ENCODE measurements around the gene CDHR4. TPM values are rescaled to one million over a fixed set of nuclear protein-coding genes. Genes with fewer than 3 reads are reported as not detected.

The CDHR4 gene
- total RNA-seq (2014; rRNA removed), result not detected in 2 replicates
- Bru-seq, nascent RNA, result percentile 19 among the genes with signal in this experiment
- percentile 51 among the genes with signal in this experiment for BruChase-seq, experiment 1, labeled RNA remaining after a 6-hour chase
- percentile 27 among the genes with signal in this experiment for BruChase-seq, experiment 2, labeled RNA remaining after a 2-hour chase
- long read RNA-seq, result 0 reads

- intact Hi-C loops (cut with micrococcal nuclease), result no loop called here
- Histone ChIP-seq H3K4me1 (ENCODE audit: insufficient read depth, low read length) (peaks cover 20% of the 10 kb centered on the region), H3K79me2 (ENCODE audit: low read length) (no peaks in the 10 kb centered on the region), H4K20me1 (ENCODE audit: low read length) (no peaks in the 10 kb centered on the region), H3K9me3 (ENCODE audit: low read length) (no peaks in the 10 kb centered on the region), H3K4me3 (ENCODE audit: low read length) (no peak within 1 kb of the TSS), H3K27ac (ENCODE audit: low read length) (peak within 1 kb of the TSS; percentile 7; the same call in 1 of the 2 replicates), H3F3A (ENCODE audit: low read length, unreplicated experiment) (no peaks in the 10 kb centered on the region), H3K36me3 (ENCODE audit: low read depth, low read length) (no peaks in the 10 kb centered on the region), H3K27me3 (ENCODE audit: low read length) (no peaks in the 10 kb centered on the region), H3K9me2 (replicated peaks; ENCODE audit: low read length) (no peaks in the 10 kb centered on the region), H2AFZ (ENCODE audit: low read length) (0 out of 2 replicates have a peak within 1 kb of the TSS, but pooled peaks have one; percentile 21), H3K9ac (ENCODE audit: low read length) (no peak within 1 kb of the TSS), H3K4me2 (ENCODE audit: low read length) (0 out of 2 replicates have a peak within 1 kb of the TSS, but pooled peaks have one; percentile 18)
- no TSS peak for BruUV-seq (replicated peaks)
- TF ChIP-seq EZH2phosphoT487 (IDR thresholded peaks at IDR 0.05; ENCODE audit: borderline replicate concordance, low read length) (no peak), EZH2 (IDR thresholded peaks at IDR 0.05; ENCODE audit: low read length, unreplicated experiment) (no peak), CTCF (conservative IDR thresholded peaks at IDR 0.05; ENCODE audit: low read depth, low read length) (no peak)
- DNase-seq (peak; percentile 83), ATAC-seq (peak; percentile 49)
- POLR2A ChIA-PET (ENCODE audit: unreplicated experiment), result interaction anchor here (0.5 to 0.6 kb wide), 2 partner anchors 26 to 83 kb away, joined by 3 to 17 read pairs; no protein-coding TSS in a partner anchor
- CTCF ChIA-PET, result interaction anchor here (0.5 to 0.8 kb wide), 2 partner anchors 106 to 110 kb away, joined by 3 to 5 read pairs; no protein-coding TSS in a partner anchor
Measured at GRCh38 chr3:49799761-49800160, at the start of gene CDHR4. Gene CDHR4, minus strand, starts transcription at chr3:49799873. Its CDS starts 61 bp downstream, at chr3:49799812.

- no peaks in the 10 kb centered on the region for H4K20me1 ChIP-seq (ENCODE audit: low read length)
- TF ChIP-seq EZH2 (IDR thresholded peaks at IDR 0.05; ENCODE audit: low read length, unreplicated experiment) (no peak), CTCF (conservative IDR thresholded peaks at IDR 0.05; ENCODE audit: low read depth, low read length) (no peak), EZH2phosphoT487 (IDR thresholded peaks at IDR 0.05; ENCODE audit: borderline replicate concordance, low read length) (no peak)
- H3K27ac ChIP-seq (ENCODE audit: low read length), result no peak overlapping the region
- H3K27me3 ChIP-seq (ENCODE audit: low read length), result no peaks in the 10 kb centered on the region
- H3K9ac ChIP-seq (ENCODE audit: low read length), result no peak overlapping the region
- H3K36me3 ChIP-seq (ENCODE audit: low read depth, low read length), result peaks cover 36% of the 10 kb centered on the region
- no peaks in the 10 kb centered on the region for H3K79me2 ChIP-seq (ENCODE audit: low read length)
- intact Hi-C loops (cut with micrococcal nuclease), result no loop called here
- H2AFZ ChIP-seq (ENCODE audit: low read length), result no peak overlapping the region
- H3K4me1 ChIP-seq (ENCODE audit: insufficient read depth, low read length), result peaks cover 4% of the 10 kb centered on the region; the same call in 1 of the 2 replicates
- ChIA-PET CTCF (no interaction called here), POLR2A (ENCODE audit: unreplicated experiment) (interaction anchor here (0.7 kb wide), 1 partner anchor 35 kb away, joined by 5 read pairs; no protein-coding TSS in a partner anchor)
- H3K4me3 ChIP-seq (ENCODE audit: low read length), result no peak overlapping the region
- H3K4me2 ChIP-seq (ENCODE audit: low read length), result no peak overlapping the region
- ATAC-seq, result no peak
- no TSS peak for BruUV-seq (replicated peaks)
- H3F3A ChIP-seq (ENCODE audit: low read length, unreplicated experiment), result no peaks in the 10 kb centered on the region
- H3K9me2 ChIP-seq (replicated peaks; ENCODE audit: low read length), result no peaks in the 10 kb centered on the region
- no peak for DNase-seq
- H3K9me3 ChIP-seq (ENCODE audit: low read length), result no peaks in the 10 kb centered on the region
Measured at GRCh38 chr3:49845694-49846093, 46.0 kb upstream of the CDHR4 start.
